NCI-H128 (cell line): ENCODE measurements around the gene GPR156.
"Not testable (repeated sequence)": the region's sequence is repeated elsewhere in the genome, so short reads cannot be mapped to it uniquely, and the experiment has no call there.

Experiments used
- DNase-seq: peaks from one replicate; lab custom pipeline; 2025; ENCODE audit not compliant: unreplicated experiment; lab: John Stamatoyannopoulos, UW

The GPR156 gene

GRCh38 chr3:120275618-120276017, 9.4 kb downstream of the GPR156 start:
- DNase-seq: no peak

DNA sequence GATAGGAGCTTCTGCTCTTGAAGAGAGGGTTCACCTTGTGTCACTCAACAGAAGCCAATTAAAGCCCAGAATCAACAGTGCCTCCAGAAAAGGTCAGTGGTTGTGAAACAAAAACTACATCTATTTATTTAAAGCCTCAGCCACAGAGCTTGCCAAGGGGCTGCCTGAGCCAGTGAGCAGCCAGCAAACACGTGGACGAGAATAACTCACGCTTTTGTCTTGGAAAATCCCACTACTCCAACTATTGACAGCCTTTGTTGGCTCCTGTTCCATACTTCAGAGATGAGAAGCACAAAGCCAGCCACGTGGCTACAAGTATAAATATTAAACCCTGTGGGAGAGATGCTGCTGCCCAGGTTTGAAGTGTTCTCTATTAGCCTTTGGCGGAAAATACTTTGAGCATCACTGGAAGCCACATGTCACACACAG, 10.3 kb downstream of the GPR156 start:
- DNase-seq: peak; percentile 38

DNA sequence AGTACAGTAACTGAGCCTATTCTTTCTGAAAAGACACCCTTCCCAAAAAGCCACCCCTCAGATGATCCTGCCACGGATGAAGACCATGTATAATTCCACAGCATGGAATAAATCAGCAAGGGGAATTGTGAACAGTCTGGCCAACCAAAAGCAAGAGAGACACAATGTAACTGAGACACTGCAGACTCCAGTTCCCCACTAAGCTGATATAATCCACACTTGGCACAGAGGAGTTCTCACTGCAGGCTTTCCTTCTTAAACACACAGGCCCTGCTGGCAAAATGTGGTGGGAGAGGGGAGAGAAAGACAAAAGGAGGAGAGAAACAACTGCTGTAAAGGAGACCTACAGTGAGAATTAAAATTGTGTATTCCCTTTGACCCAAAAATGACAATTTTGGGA, 12.7 kb downstream of the GPR156 start:
- no peak for DNase-seq

DNA sequence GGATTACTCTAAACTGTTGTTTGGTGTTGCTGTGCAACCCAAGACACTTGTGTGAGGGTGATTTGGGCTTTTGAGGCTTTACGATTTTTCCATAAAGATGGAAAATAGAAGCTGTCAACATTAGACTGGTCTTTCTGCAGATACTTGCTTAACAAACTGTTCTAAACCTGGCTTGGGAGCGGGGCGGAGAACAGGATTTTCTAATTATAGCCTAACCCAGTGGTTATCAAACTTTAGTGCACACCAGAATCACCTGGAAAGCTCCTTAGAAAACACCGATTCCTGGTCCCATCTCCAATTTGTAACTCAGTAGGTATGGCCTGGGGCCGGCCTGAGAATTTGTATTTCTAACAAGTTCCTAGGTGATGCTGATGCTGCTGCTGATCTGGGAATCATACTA, 19.0 kb downstream of the GPR156 start:
- DNase-seq: no peak

GRCh38 chr3:120264963-120265362, 20.1 kb downstream of the GPR156 start:
- no peak for DNase-seq

- DNase-seq: no peak
Measured at GRCh38 chr3:120263792-120264191, 21.2 kb downstream of the GPR156 start.

DNA sequence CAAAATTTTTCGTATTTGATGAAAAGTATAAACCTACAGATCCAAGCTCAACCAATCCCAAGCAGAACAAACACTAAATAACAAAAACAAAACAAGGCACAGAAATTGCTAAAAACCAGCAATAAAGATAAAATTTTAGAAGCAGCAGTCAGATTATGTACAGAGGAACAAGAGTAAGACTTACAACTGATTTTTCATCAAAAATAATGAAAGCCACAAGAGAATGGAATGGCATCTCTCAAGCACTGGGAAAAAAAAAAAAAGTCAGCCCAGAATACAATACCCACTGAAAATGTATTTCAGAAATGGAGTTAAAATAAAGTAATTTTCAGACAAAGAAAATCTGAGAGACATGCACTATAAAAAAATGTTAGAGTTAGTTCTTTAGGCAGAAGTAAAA, 27.0 kb downstream of the GPR156 start:
- no peak for DNase-seq

DNA sequence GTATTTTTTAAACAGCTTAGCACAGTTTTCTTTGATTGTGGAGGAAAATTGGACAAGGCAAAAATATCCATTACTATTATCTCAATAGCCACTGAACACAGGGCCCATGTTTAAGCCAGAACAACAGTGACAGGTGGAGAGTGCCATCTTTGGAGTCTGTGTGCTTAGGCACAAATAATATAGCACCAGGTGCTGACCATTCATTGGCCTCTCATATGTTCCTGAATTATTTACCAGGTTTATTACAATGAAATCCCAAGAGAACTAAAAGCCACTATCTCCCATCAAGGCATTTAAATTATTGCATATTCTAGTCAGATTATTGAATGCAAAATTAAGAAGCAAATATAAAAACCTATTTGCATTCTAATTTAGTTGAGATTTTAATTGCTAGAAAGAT, 39.6 kb downstream of the GPR156 start:
- DNase-seq: no peak

DNA sequence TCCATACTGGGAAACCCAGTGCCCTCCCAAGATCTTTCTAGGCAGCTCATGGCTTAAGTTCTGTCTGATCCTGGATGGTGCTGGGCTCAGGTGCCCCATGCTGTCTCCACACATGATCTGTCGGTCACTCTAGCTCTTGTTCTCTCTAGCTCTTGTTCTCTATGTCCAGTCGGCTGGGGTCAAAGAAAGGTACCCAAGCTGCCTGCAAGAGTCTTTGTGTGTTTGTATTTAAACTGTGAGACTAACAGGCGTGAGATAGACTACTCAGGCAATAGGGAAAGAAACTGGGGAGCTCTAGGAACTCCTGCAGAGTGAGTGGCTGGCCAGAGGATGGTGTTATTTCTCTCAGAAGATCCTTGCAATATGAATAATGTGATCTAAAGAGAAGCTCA, 40.2 kb downstream of the GPR156 start:
- no peak for DNase-seq

- no peak for DNase-seq
Measured at GRCh38 chr3:120239644-120240043, 45.4 kb downstream of the GPR156 start.

GRCh38 chr3:120227710-120228347, 57.2 kb downstream of the GPR156 start:
- no peak for DNase-seq

GRCh38 chr3:120224237-120224636, 60.8 kb downstream of the GPR156 start:
- DNase-seq: no peak

DNA sequence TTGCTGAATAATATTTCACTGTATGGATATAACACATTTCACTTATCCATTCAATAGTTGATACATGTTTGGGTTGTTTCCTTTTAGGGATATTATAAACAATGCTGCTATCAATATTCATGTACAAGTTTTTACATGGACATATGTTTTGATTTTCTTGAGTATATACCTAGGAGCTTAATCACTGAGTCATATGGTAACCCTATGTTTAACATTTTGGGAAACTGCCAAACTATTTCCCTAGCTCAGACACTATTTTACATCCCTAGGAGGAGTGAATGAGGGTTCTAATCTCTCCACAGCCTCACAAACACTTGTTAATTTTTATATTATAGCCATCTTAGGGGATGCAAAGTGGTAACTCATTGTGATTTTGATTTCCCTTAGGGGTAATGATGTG, 66.0 kb downstream of the GPR156 start:
- no peak for DNase-seq

GRCh38 chr3:120216633-120217032, 68.4 kb downstream of the GPR156 start:
- not testable (repeated sequence) for DNase-seq

DNA sequence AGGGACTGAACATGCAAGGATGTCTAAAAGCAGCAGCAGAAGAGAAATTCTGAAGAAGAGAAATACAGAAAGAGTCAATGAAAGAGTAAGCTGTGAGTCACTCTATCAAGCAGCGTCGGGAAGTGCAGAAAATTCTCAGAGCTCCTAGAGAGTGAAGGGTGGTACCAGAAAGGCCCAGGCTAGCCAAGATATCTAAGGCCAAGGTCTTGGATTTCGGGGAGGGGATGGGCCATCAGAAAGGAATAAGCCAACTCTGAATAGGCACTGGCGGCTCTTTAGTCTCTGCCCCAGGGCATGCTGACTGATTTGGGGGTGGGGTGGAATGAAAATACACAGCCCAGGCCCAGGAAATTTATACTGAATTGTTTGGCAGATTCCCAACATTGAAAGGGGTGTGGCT, 70.8 kb downstream of the GPR156 start:
- DNase-seq: no peak

DNA sequence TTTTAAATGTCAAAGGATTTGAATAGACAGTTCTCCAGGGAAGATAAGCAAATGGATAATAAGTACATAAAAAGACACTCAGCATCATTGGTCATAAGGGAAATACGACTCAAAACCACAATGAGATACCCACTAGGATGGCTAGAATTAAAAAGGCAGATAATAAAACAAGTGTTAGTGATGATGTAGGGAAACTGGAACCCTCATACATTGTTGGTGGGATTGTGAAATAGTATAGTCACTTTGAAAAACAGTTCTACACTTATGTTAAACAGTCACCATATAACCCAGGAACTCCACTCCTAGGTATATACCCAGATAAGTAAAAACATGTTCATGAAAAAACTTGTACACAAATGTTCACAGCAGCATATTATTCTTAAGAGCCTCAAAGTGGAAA, 72.5 kb downstream of the GPR156 start:
- no peak for DNase-seq

- no peak for DNase-seq
Measured at GRCh38 chr3:120209425-120209824, 75.6 kb downstream of the GPR156 start.

- no peak for DNase-seq
Measured at GRCh38 chr3:120204338-120204737, 80.7 kb downstream of the GPR156 start.

- no peak for DNase-seq
Measured at GRCh38 chr3:120203621-120204020, 81.4 kb downstream of the GPR156 start.

- no peak for DNase-seq
Measured at GRCh38 chr3:120203016-120203415, 82.0 kb downstream of the GPR156 start.

- no peak for DNase-seq
Measured at GRCh38 chr3:120202363-120202762, 82.7 kb downstream of the GPR156 start.

DNA sequence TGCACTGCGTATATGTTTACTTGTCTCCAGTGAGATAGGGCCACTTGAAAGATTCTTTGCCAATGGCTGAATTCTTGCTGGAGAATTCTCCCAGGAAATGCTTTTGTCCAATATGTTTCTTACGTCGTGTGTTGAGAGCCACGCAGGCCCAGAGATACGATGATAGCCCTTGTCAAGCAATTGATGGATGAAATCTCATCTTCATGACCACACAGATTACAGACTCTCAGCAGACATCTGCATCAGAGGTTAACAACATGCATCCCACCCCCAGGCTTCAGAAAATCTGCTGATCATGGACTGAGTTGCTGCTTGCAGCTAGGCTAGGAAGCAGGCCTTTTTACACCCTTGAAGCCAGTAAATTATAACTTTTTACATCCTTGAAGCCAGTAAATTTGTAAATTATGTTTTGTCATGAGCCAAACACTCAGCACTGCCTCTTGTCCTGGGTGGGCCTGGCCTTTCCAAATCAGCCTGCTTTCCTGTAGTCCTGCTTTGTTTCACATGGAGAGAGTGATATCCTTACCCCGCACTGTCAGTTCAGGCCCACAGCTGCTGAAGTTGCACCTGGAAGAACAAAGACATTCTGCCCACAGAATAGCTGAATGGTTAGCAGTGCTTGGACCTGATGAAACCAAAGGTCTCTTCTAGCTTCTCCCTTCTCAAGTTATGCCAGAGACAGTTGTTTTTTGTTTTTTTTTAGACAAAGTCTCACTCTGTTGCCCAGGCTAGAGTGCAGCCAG, 84.4 kb downstream of the GPR156 start:
- DNase-seq: no peak
